GM12864 (cell line): Measurements from ENCODE around the gene ATP1A3.

Experiments used
- DNase-seq: peaks from one replicate; pipeline ENCODE4 v3.0.0-alpha.2; 2011; ENCODE audit warnings: low read depth
- H3K4me3 ChIP-seq: 2 replicates; pipeline ENCODE4 v1.5.1; 2011; ENCODE audit warnings: mild to moderate bottlenecking, low read depth, low read length, control low read depth
- TF ChIP-seq, protein P1 (sequence below): IDR thresholded peaks from 2 replicates; pipeline ENCODE4 v1.5.1; 2011; ENCODE audit warnings: low read depth, mild to moderate bottlenecking, moderate library complexity, low read length, control low read depth, inconsistent platforms; ENCODE audit errors: missing control alignments

ATP1A3 gene

DNA sequence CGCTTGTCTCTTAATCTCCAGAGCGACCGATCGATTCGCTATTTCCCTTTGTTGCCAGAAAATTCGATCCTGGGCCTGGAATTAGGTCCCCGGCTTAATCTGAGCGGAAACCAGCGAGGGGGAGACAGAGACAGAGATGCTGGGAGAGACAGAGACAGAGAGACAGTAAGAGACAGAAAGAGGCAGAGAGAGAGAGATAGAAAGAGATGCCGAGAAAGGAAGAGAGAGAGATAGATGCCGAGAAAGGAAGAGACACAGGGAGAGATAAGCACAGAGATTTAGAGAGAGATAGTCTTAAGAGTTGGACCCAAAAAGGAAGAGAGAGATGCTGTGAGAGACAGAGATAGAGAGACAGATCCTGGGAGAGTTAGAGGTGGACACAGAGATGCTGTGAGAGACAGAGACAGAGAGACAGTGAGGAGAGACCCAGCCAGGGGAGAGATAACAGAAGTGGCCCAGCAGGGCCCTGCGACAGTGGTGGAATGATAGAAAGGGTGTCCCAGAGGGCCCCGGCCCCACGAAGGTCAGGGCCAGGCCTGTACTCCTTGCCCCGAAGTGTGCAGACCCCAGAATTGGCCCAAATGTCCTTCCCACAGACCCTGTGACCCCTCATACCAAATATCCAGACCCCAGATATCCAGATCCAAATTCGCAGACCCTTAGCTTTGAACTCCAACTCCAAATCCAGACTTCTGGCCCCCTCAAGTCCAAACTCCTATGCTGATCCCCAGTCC lies 67.1 kb downstream of the ATP1A3 start:
- TF ChIP-seq, protein P1, sequence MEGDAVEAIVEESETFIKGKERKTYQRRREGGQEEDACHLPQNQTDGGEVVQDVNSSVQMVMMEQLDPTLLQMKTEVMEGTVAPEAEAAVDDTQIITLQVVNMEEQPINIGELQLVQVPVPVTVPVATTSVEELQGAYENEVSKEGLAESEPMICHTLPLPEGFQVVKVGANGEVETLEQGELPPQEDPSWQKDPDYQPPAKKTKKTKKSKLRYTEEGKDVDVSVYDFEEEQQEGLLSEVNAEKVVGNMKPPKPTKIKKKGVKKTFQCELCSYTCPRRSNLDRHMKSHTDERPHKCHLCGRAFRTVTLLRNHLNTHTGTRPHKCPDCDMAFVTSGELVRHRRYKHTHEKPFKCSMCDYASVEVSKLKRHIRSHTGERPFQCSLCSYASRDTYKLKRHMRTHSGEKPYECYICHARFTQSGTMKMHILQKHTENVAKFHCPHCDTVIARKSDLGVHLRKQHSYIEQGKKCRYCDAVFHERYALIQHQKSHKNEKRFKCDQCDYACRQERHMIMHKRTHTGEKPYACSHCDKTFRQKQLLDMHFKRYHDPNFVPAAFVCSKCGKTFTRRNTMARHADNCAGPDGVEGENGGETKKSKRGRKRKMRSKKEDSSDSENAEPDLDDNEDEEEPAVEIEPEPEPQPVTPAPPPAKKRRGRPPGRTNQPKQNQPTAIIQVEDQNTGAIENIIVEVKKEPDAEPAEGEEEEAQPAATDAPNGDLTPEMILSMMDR, result no peak
- no peak for DNase-seq
- no peak overlapping the region for H3K4me3 ChIP-seq

DNA sequence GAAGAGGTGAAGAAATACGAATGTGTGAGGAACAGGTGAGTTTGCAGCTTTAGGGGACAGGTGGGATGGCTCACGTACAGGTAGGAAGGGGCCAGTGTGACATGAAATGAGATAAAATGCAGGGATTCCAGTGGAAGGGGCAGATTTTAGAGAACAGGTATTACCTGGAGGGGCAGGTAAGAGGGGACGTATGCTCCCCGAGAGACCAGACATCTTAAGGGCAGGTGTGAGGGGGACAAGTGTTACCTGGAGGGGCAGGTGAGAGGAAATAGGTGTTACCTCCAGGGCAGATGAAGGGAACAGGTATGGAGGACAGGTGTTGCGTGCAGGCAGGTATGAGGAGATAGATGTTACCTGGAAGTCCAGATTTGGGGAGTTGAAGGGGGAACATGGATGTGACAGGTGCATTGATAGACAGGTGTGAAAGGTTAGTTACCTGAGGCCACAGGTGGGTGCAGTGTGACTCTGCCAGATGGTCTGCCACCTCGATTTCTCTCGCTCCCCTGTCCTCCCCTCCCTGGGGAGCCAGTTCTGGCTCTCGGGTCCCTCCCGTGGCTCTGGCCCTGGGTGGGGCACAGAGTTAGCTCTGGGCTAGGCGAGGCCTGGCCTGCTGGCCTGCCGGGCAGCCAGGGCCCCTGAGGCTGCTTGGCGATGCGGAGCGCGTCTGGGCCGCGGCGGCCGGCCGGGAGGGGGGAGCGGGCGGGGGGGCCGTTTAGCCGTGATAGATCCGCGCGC lies 67.8 kb downstream of the ATP1A3 start:
- DNase-seq, result no peak
- TF ChIP-seq, protein P1, result no peak
- no peak overlapping the region for H3K4me3 ChIP-seq

GRCh38 chr19:41925208-41926003 lies 68.6 kb downstream of the ATP1A3 start:
- no peak for DNase-seq
- no peak overlapping the region for H3K4me3 ChIP-seq
- TF ChIP-seq, protein P1, result no peak

- no peak overlapping the region for H3K4me3 ChIP-seq
- TF ChIP-seq, protein P1, result no peak
- no peak for DNase-seq
Observed at GRCh38 chr19:41924151-41925145, 69.6 kb downstream of the ATP1A3 start.

- TF ChIP-seq, protein P1, result no peak
- DNase-seq, result no peak
- H3K4me3 ChIP-seq, result no peak overlapping the region
Observed at GRCh38 chr19:41923045-41923788, 70.8 kb downstream of the ATP1A3 start.
